ENCODE results near the gene RYR1.
"Not testable (repeated sequence)": the region's sequence is repeated elsewhere in the genome, so short reads cannot be mapped to it uniquely, and the experiment has no call there.

The RYR1 gene

DNA sequence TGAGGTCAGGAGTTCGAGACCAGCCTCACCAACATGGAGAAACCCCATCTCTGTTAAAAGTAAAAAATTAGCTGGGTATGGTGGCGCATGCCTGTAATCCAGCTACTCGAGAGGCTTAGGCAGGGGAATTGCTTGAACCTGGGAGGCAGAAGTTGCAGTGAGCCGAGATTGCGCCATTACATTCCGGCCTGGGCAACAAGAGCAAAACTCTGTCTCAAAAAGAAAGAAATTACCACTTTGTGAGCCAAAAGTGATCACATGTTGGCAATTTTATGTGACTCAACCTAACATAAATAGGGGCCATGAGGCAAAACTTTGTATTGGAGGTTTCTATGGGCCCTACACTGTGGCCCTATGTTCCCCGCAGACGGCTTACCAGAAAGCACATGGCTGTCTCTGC, 112.1 kb downstream of the RYR1 start:
- no peaks in the 10 kb centered on the region for H3K27me3 Mint-ChIP-seq
- no peaks in the 10 kb centered on the region for H3K9me3 Mint-ChIP-seq (ENCODE audit: low read depth)
- no peak overlapping the region for H3K4me3 Mint-ChIP-seq
- no peak overlapping the region for H3K27ac Mint-ChIP-seq
- H3K4me1 Mint-ChIP-seq (ENCODE audit: low read depth) = peaks cover 15% of the 10 kb centered on the region
- H3K36me3 Mint-ChIP-seq = no peaks in the 10 kb centered on the region

DNA sequence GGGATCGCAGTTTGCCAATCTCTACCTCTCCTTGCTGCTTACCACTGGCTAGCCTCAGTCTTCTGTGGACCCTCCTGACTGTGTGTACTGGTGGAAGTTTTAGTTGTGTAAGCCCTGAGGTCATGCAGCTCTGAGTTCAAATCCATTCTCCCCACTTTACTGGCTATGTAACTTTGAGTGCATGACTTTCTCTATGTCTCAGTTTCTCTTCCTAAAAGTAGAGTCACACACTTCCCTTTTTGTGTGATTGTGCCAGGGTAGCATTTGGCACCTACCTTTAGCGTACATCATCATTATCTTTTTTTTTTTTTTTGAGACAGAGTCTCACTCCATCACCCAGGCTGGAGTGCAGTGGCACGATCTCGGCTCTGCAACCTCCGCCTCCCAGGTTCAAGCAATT, 113.9 kb downstream of the RYR1 start:
- Mint-ChIP-seq H3K36me3 (no peaks in the 10 kb centered on the region), H3K27me3 (no peaks in the 10 kb centered on the region), H3K9me3 (ENCODE audit: low read depth) (no peaks in the 10 kb centered on the region), H3K27ac (no peak overlapping the region), H3K4me3 (no peak overlapping the region), H3K4me1 (ENCODE audit: low read depth) (peaks cover 24% of the 10 kb centered on the region)

DNA sequence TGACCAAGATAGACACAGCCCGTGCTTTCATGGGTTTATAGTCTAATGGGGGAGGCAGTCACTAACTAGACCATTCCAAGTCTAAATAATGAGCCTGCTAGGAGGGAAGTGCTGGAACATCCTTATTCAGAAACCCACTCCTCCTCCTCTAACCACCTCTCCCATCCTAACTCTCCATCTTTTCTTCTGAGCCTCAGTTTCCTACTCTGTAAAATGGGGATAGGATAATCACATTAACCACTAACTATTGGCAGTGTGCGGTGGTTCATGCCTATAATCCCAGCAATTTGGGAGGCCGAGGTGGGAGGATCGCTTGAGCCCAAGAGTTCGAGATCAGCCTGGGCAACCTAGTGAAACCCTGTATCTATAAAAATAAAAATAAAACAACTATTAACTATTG, 115.6 kb downstream of the RYR1 start:
- Mint-ChIP-seq H3K36me3 (no peaks in the 10 kb centered on the region), H3K4me3 (no peak overlapping the region), H3K27ac (no peak overlapping the region), H3K4me1 (ENCODE audit: low read depth) (peaks cover 26% of the 10 kb centered on the region), H3K9me3 (ENCODE audit: low read depth) (no peaks in the 10 kb centered on the region), H3K27me3 (peaks cover 4% of the 10 kb centered on the region)

DNA sequence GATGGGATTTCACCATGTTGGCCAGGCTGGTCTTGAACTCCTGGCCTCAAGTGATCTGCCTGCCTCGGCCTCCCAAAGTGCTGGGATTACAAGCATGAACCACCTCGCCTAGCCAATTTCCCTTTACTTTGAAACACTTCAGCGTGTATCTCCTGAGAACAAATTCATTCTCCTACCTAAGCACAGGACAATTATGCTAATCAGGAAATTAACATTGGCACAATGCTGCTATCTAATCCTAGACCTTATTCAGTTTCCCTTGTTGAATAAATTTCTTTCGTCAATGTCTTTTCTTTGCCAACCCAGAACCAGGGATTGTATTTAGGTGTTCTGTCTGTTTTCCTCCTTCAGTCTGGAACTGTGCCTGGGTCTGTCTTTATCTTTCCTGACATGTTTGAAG, 116.5 kb downstream of the RYR1 start:
- Mint-ChIP-seq H3K4me1 (ENCODE audit: low read depth) (peaks cover 22% of the 10 kb centered on the region), H3K27me3 (peaks cover 4% of the 10 kb centered on the region), H3K36me3 (no peaks in the 10 kb centered on the region), H3K4me3 (no peak overlapping the region), H3K9me3 (ENCODE audit: low read depth) (no peaks in the 10 kb centered on the region), H3K27ac (no peak overlapping the region)

DNA sequence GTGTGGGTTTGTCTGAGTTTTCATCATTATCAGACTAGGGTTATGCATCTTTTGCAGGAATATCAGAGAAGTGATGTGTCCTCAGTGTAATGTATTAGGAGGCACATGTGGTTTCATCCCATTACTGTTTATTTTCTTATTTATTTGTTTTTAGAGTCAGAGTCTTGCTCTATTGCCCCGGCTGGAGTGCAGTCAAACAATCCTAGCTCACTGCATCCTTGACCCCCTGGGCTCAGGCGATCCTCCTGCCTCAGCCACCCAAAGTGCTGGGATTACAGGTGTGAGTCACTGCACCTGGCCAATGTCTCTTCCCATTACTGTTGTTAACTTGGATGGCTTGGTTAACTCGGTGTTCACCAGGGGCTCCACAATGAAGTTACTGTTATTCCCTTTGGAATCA, 116.9 kb downstream of the RYR1 start:
- H3K4me3 Mint-ChIP-seq = no peak overlapping the region

DNA sequence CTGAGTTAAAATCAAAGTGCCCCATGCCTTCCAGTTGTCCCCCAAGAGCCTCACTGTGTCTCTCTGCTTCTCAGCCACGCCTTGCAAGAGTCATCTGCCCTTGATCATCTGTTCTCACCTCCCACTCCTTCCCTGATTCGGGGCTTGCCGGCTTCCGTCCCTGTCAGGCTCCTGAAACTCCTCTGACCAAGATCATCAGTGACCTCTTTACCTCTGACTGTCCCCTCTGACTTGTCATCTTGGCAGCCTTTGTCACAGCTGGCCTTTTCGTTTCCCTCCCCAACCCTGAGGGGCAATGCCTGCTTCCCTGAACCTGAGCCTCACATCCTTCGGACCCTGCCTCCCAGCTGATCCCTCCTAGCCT, 117.9 kb downstream of the RYR1 start:
- H3K4me3 Mint-ChIP-seq = peak overlapping the region; percentile 21
- no peaks in the 10 kb centered on the region for H3K9me3 Mint-ChIP-seq (ENCODE audit: low read depth)
- no peaks in the 10 kb centered on the region for H3K36me3 Mint-ChIP-seq
- peaks cover 7% of the 10 kb centered on the region for H3K27me3 Mint-ChIP-seq
- peaks cover 21% of the 10 kb centered on the region for H3K4me1 Mint-ChIP-seq (ENCODE audit: low read depth)
- H3K27ac Mint-ChIP-seq = no peak overlapping the region

More for the DNA sequence above, 116.9 kb downstream of the RYR1 start:
- Mint-ChIP-seq H3K27ac (no peak overlapping the region), H3K4me1 (ENCODE audit: low read depth) (peaks cover 21% of the 10 kb centered on the region), H3K27me3 (peaks cover 5% of the 10 kb centered on the region), H3K9me3 (ENCODE audit: low read depth) (no peaks in the 10 kb centered on the region), H3K36me3 (no peaks in the 10 kb centered on the region)

DNA sequence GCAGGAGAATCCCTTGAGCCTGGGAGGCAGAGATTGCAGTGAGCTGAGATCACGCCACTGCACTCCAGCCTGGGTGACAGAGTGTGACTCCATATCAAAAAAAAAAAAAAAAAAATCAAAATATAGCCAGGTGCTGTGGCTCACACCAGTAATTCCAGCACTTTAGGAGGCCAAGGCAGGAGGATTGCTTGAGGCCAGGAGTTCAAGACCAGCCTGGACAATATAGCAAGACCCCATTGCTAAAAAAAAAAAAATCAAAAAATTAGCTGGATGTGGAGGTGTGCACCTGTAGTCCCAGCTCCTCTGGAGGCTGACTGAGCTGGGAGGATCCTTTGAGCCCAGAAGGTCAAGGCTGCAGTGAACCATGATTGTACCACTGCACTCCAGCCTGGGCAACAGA, 119.7 kb downstream of the RYR1 start:
- not testable (repeated sequence) for H3K36me3 Mint-ChIP-seq; H3K9me3 Mint-ChIP-seq (ENCODE audit: low read depth); H3K27me3 Mint-ChIP-seq; H3K27ac Mint-ChIP-seq; H3K4me3 Mint-ChIP-seq
- H3K4me1 Mint-ChIP-seq (ENCODE audit: low read depth) = peaks cover 24% of the 10 kb centered on the region

DNA sequence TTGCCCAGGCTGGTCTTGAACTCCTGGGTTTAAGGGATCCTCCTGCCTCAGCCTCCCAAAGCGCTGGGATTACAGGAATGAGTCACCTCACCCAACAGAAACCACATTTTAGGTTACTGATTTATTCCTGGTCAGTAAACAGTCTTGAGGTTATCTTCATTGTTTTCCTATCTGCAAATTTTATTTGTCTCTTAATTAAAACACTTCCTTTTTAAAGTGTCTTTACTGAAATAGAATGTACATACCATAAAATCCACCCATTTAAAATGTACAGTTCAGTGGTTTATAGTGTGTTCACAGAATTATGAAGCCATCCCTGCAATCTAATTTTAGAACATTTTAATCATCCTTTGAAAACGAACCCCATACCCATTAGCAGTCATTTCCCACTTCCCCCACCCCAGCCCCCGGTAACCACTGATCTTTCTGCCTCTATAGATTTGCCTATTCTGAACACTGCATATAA, 121.2 kb downstream of the RYR1 start:
- Mint-ChIP-seq H3K4me1 (ENCODE audit: low read depth) (peaks cover 26% of the 10 kb centered on the region), H3K4me3 (no peak overlapping the region), H3K27me3 (peaks cover 7% of the 10 kb centered on the region), H3K9me3 (ENCODE audit: low read depth) (no peaks in the 10 kb centered on the region), H3K27ac (no peak overlapping the region), H3K36me3 (no peaks in the 10 kb centered on the region)

DNA sequence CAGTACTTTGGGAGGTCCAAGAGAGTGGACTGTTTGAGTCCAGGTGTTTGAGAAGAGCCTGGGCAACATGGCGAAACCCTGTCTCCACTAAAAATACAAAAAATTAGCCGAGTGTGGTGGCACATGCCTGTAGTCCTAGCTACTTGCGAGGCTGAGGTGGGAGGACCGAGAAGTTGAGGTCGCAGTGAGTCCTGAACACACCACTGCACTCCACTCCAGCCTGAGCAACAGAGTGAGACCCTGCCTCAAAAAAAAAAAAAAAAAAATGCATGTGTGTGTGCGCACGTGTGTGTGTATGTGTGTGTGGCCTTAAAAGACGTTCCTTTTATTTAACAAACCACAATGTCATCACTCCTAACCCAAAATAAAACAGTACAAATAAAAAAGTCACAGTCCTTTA, 121.7 kb downstream of the RYR1 start:
- H3K9me3 Mint-ChIP-seq (ENCODE audit: low read depth) = no peaks in the 10 kb centered on the region
- no peaks in the 10 kb centered on the region for H3K36me3 Mint-ChIP-seq
- peaks cover 31% of the 10 kb centered on the region for H3K4me1 Mint-ChIP-seq (ENCODE audit: low read depth)
- peaks cover 9% of the 10 kb centered on the region for H3K27me3 Mint-ChIP-seq
- H3K27ac Mint-ChIP-seq = no peak overlapping the region
- H3K4me3 Mint-ChIP-seq = no peak overlapping the region

DNA sequence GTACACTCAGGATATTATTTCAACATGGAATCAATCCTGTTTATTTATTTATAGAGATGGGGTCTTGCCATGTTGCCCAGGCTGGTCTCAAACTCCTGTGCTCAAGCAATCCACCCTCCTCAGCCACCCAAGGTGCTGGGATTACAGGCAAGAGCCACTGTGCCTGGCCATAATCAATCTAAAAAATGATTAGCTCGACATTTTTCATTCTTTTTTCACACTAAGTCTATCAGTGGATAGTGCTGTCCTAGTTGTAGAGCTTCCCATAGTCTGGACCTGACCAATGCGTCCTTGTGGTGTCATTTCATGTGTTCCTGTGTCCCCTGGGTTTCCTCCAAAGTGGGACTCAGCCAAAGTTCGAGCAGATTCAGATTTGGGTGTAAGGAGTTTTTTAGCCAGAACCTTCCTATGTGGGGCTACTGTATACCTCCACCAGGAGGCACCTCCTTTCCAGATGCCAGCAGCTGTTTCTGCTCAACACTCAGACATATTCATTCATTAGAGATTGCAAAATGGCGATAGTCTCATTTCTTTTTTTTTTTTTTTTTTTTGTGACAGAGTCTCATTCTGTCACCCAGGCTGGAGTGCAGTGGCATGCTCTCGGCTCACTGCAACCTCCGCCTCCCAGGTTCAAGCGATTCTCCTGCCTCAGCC, 123.2 kb downstream of the RYR1 start:
- H3K4me1 Mint-ChIP-seq (ENCODE audit: low read depth) = peaks cover 25% of the 10 kb centered on the region
- H3K4me3 Mint-ChIP-seq = no peak overlapping the region
- H3K9me3 Mint-ChIP-seq (ENCODE audit: low read depth) = no peaks in the 10 kb centered on the region
- H3K27me3 Mint-ChIP-seq = peaks cover 9% of the 10 kb centered on the region
- no peak overlapping the region for H3K27ac Mint-ChIP-seq
- H3K36me3 Mint-ChIP-seq = no peaks in the 10 kb centered on the region

DNA sequence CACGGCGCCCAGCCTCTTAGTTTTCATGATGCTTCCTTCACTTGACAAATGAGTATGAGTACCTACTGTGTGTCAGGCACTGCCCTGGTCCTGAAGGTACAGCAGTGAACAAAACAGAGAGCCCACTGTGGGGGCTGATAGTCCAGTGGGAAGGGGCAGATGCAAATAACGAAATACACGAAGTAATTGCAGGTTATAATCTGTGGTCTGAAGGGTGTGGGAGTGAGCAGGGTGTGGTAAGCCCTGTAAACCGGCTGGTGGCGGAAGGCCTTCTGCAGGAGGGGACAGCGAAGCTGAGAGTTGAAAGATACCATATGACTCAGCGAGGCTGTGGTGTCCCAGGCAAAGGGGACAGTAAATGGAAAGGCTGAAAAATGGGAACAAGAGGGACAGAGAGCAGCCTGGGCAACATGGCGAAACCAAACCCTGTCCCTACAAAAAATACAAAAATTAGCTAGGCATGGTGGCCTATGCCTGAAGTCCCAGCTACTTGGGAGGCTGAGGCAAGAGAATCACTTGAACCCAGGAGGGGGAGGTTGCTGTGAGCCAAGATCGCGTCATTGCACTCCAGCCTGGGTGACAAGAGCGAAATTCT, 123.8 kb downstream of the RYR1 start:
- H3K4me1 Mint-ChIP-seq (ENCODE audit: low read depth) = peaks cover 27% of the 10 kb centered on the region
- no peak overlapping the region for H3K4me3 Mint-ChIP-seq
- no peaks in the 10 kb centered on the region for H3K9me3 Mint-ChIP-seq (ENCODE audit: low read depth)
- H3K27me3 Mint-ChIP-seq = peaks cover 9% of the 10 kb centered on the region
- H3K27ac Mint-ChIP-seq = no peak overlapping the region
- no peaks in the 10 kb centered on the region for H3K36me3 Mint-ChIP-seq

DNA sequence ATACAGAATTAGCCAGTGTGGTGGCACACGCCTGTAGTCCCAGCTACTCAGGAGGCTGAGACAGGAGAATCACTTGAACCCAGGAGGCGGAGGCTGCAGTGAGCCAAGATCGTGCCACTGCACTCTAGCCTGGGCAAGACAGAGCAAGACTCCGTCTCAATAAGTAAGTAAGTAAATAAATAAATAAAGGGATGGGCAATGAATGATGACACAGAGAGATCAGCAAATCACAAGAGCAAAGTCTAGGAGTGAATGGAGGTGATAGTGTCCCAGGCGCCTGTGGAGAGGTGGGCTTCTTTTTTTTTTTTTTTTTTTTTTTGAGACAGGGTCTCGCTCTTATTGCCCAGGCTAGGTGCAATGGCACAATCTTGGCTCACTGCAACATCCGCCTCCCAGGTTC, 125.4 kb downstream of the RYR1 start:
- H3K4me1 Mint-ChIP-seq (ENCODE audit: low read depth) = peaks cover 21% of the 10 kb centered on the region
- H3K27ac Mint-ChIP-seq = not testable (repeated sequence)

DNA sequence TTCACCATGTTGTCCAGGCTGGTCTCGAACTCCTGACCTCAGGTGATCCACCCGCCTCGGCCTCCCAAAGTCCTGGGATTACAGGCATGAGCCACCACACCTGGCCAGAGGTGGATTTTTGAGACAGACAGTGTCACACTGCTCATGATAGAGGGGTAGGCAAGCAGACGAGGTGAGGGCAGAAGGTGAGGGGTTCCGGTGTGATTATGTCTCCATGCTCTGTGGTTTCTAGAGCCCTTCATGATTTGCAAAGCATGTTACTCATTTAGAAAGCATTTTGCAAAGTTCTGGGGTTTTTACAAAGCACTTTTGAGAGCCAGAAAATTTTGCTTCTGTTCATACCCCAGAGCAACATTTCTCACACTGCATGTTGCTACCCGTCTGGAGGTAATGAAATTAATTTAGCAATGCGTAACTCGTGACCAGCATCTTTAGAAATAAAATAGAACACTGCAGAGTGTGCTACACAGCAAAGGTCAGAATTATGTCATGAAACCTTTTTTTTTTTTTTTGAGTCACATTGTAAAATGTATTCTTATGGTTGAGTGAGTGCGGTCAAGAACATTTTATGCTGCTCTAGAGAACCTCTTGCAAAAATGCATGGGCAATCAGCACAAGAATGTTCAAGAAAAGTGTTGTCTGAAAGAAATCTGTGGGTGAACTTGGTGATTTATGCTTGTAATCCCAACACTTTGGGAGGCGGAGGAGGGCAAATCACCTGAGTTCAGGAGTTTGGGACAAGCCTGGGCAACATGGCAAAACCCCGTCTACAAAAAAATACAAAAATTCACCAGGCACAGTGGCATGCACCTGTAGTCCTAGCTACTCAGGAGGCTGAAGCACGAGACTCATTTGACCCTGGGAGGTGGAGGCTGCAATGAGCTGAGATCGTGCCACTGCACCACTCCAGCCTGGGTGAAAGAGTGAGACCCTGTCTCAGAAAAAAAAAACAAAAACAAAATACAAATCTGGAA, 126.2 kb downstream of the RYR1 start:
- H3K27me3 Mint-ChIP-seq = peaks cover 13% of the 10 kb centered on the region
- H3K9me3 Mint-ChIP-seq (ENCODE audit: low read depth) = no peaks in the 10 kb centered on the region
- H3K36me3 Mint-ChIP-seq = no peaks in the 10 kb centered on the region
- H3K27ac Mint-ChIP-seq = peak overlapping the region; percentile 34
- H3K4me1 Mint-ChIP-seq (ENCODE audit: low read depth) = peaks cover 18% of the 10 kb centered on the region
- H3K4me3 Mint-ChIP-seq = peak overlapping the region; percentile 52

More for the DNA sequence above, 125.4 kb downstream of the RYR1 start:
- H3K27me3 Mint-ChIP-seq = peaks cover 13% of the 10 kb centered on the region
- H3K4me3 Mint-ChIP-seq; H3K36me3 Mint-ChIP-seq; H3K9me3 Mint-ChIP-seq (ENCODE audit: low read depth): not testable (repeated sequence)

DNA sequence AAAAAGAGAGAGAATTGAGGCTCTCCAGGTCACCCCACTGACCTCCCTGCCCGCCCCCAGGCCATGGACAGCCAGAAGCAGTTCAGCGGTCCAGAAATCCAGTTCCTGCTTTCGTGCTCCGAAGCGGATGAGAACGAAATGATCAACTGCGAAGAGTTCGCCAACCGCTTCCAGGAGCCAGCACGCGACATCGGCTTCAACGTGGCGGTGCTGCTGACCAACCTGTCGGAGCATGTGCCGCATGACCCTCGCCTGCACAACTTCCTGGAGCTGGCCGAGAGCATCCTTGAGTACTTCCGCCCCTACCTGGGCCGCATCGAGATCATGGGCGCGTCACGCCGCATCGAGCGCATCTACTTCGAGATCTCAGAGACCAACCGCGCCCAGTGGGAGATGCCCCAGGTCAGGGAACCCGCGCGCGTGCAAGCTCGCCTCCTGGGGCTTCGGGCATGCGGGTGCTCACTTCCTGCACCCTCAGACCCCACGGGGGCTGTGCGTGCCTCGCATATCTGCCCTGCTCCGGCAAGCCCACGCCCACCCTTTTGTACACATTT, 127.6 kb downstream of the RYR1 start:
- Mint-ChIP-seq H3K36me3 (no peaks in the 10 kb centered on the region), H3K27me3 (peaks cover 13% of the 10 kb centered on the region), H3K4me1 (ENCODE audit: low read depth) (peaks cover 20% of the 10 kb centered on the region), H3K27ac (no peak overlapping the region), H3K9me3 (ENCODE audit: low read depth) (no peaks in the 10 kb centered on the region), H3K4me3 (no peak overlapping the region)

DNA sequence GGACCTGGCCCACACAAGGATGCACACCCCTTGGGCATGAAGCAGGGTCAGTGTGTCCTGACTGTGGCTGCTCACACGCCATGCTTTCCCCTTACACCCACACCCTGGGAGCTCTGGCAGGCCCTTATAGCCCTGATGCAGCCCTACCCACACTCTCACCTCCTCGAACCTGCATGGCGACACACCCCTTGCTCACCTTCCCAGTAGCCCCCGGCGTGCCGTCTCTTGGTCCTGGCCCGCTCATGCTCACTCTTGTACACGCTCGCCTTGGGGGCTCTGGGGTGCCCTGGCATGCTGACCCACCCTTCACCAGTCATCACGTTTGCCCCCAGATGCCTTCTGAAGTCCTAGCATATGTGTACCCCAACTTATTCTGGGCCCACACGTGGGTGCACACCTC, 128.2 kb downstream of the RYR1 start:
- peaks cover 13% of the 10 kb centered on the region for H3K27me3 Mint-ChIP-seq
- no peak overlapping the region for H3K27ac Mint-ChIP-seq
- H3K4me1 Mint-ChIP-seq (ENCODE audit: low read depth) = peaks cover 20% of the 10 kb centered on the region
- no peak overlapping the region for H3K4me3 Mint-ChIP-seq
- H3K36me3 Mint-ChIP-seq = no peaks in the 10 kb centered on the region
- no peaks in the 10 kb centered on the region for H3K9me3 Mint-ChIP-seq (ENCODE audit: low read depth)
